Measurements from ENCODE around the gene SV2A. TPM values are rescaled to one million over a fixed set of nuclear protein-coding genes. Genes with fewer than 3 reads are reported as not detected.

Gene SV2A
- total and polyA plus RNA-seq, 4 donors, result 0.13 to 0.51 (median 0.24) TPM

GRCh38 chr1:149927563-149928400 is 10.1 kb upstream of the SV2A start, which contains the start of gene SF3B4 (continued):
- peak; percentile 82 for TF ChIP-seq NR2F2 (IDR thresholded peaks at IDR 0.05)
- TF ChIP-seq RXRA (IDR thresholded peaks at IDR 0.05), result peak in 1 of 2 donors; percentile 52
- TF ChIP-seq JUND (IDR thresholded peaks at IDR 0.05), result peak in 1 of 2 donors; percentile 44
- TF ChIP-seq FOXA1 (IDR thresholded peaks at IDR 0.05), result peak; percentile 40
- peak; percentile 62 for TF ChIP-seq MAX (IDR thresholded peaks at IDR 0.05)
- no peak for TF ChIP-seq FOXA2 (IDR thresholded peaks at IDR 0.05)
- TF ChIP-seq GABPA (IDR thresholded peaks at IDR 0.05 in 1 of 2, conservative IDR thresholded peaks at IDR 0.05 in 1 of 2), result peak; percentile 87 to 97

- H3K4me1 ChIP-seq (ENCODE audit: control insufficient read depth in 4 of 4, insufficient read depth in 4 of 4, low read length in 3 of 4), result peaks cover 5 to 22% (median 16%) of the 10 kb centered on the region in 4 donors
- H3K36me3 ChIP-seq (ENCODE audit: control insufficient read depth in 4 of 4, insufficient read depth in 3 of 4, low read depth in 1 of 4, low read length in 3 of 4), result peaks cover 6 to 44% (median 29%) of the 10 kb centered on the region in 4 donors
- H3K9me3 ChIP-seq (ENCODE audit: control insufficient read depth in 4 of 4, low read length in 3 of 4), result no peaks in the 10 kb centered on the region
- DNase-seq (ENCODE audit: low spot score), result no peak
- H3K27ac ChIP-seq (ENCODE audit: low read depth in 1 of 2, low read length in 2 of 2), result peak overlapping the region; percentile 96 to 99
- TF ChIP-seq, protein P1, sequence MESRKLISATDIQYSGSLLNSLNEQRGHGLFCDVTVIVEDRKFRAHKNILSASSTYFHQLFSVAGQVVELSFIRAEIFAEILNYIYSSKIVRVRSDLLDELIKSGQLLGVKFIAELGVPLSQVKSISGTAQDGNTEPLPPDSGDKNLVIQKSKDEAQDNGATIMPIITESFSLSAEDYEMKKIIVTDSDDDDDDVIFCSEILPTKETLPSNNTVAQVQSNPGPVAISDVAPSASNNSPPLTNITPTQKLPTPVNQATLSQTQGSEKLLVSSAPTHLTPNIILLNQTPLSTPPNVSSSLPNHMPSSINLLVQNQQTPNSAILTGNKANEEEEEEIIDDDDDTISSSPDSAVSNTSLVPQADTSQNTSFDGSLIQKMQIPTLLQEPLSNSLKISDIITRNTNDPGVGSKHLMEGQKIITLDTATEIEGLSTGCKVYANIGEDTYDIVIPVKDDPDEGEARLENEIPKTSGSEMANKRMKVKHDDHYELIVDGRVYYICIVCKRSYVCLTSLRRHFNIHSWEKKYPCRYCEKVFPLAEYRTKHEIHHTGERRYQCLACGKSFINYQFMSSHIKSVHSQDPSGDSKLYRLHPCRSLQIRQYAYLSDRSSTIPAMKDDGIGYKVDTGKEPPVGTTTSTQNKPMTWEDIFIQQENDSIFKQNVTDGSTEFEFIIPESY (IDR thresholded peaks at IDR 0.05), result no peak
- TF ChIP-seq NR2F2 (IDR thresholded peaks at IDR 0.05) (no peak), ATF3 (IDR thresholded peaks at IDR 0.05) (no peak)
- 3% methylated on average over 10 of the region's 10 CpGs for WGBS
- no peaks in the 10 kb centered on the region for H3K27me3 ChIP-seq (ENCODE audit: control insufficient read depth in 4 of 4, insufficient read depth in 4 of 4, low read length in 3 of 4)
- H3K4me3 ChIP-seq (ENCODE audit: low read depth in 1 of 3, low read length in 3 of 3), result peak overlapping the region; percentile 93 to 98 (median 96)
- H3K9ac ChIP-seq (ENCODE audit: low read depth in 1 of 2, low read length in 2 of 2), result peak overlapping the region; percentile 44 to 80
Observed at GRCh38 chr1:149927056-149927562, 9.5 kb upstream of the SV2A start.

GRCh38 chr1:149926296-149926695 is 8.7 kb upstream of the SV2A start:
- H3K4me3 ChIP-seq (ENCODE audit: low read depth in 1 of 3, low read length in 3 of 3), result peak overlapping the region in 1 of 3 donors; percentile 98
- DNase-seq (ENCODE audit: low spot score), result no peak

More at GRCh38 chr1:149926296-149926695, 8.7 kb upstream of the SV2A start:
- Histone ChIP-seq H3K36me3 (ENCODE audit: control insufficient read depth in 4 of 4, insufficient read depth in 3 of 4, low read depth in 1 of 4, low read length in 3 of 4) (peaks cover 6 to 44% (median 30%) of the 10 kb centered on the region in 4 donors), H3K9me3 (ENCODE audit: control insufficient read depth in 4 of 4, low read length in 3 of 4) (no peaks in the 10 kb centered on the region), H3K4me1 (ENCODE audit: control insufficient read depth in 4 of 4, insufficient read depth in 4 of 4, low read length in 3 of 4) (peaks cover 5 to 22% (median 16%) of the 10 kb centered on the region in 4 donors), H3K9ac (ENCODE audit: low read depth in 1 of 2, low read length in 2 of 2) (no peak overlapping the region), H3K27me3 (ENCODE audit: control insufficient read depth in 4 of 4, insufficient read depth in 4 of 4, low read length in 3 of 4) (no peaks in the 10 kb centered on the region), H3K27ac (ENCODE audit: low read depth in 1 of 2, low read length in 2 of 2) (no peak overlapping the region)
- WGBS, result 95% methylated on average over 9 of the region's 9 CpGs
- TF ChIP-seq SP1 (IDR thresholded peaks at IDR 0.05) (no peak), ATF3 (IDR thresholded peaks at IDR 0.05) (no peak), RXRA (IDR thresholded peaks at IDR 0.05) (no peak), TAF1 (conservative IDR thresholded peaks at IDR 0.05) (no peak), EGR1 (IDR thresholded peaks at IDR 0.05; ENCODE audit: low read depth in 2 of 2) (no peak), REST (IDR thresholded peaks at IDR 0.05) (no peak), NR2F2 (IDR thresholded peaks at IDR 0.05) (no peak), HNF4A (conservative IDR thresholded peaks at IDR 0.05) (no peak), HNF4G (IDR thresholded peaks at IDR 0.05) (no peak), GABPA (IDR thresholded peaks at IDR 0.05 in 1 of 2, conservative IDR thresholded peaks at IDR 0.05 in 1 of 2) (no peak), RAD21 (IDR thresholded peaks at IDR 0.05) (no peak), YY1 (IDR thresholded peaks at IDR 0.05) (no peak), MAX (IDR thresholded peaks at IDR 0.05) (no peak)
- TF ChIP-seq, protein P1 (IDR thresholded peaks at IDR 0.05), result no peak

Measured in liver (tissue), 9 donors.